Fibroblast of villous mesenchyme (primary cell): ENCODE data around the gene TXNDC16. TPM values are rescaled to one million over a fixed set of nuclear protein-coding genes. Genes with fewer than 3 reads are reported as not detected.
A peak's percentile ranks its signal among the peaks of the same experiment; 100 is the strongest.

ENCODE experiments used
- DNase-seq: peaks from one replicate; pipeline ENCODE4 v3.0.0-alpha.2; 2010; ENCODE audit warnings: low read depth
- H3K4me3 ChIP-seq: 2 replicates; pipeline ENCODE4 v1.5.1; 2011; ENCODE audit warnings: low read depth, mild to moderate bottlenecking, low read length
- CTCF ChIP-seq: IDR thresholded peaks from 2 replicates; pipeline ENCODE4 v1.5.1; 2012; ENCODE audit warnings: low read depth, mild to moderate bottlenecking, low read length; ENCODE audit not compliant: insufficient read depth
- total RNA-seq: library from RNA; depleted of rRNA; stranded (reverse); fragments of >200 nt; gene quantifications from 2 replicates; pipeline ENCODE4 v1.2.3, GENCODE V29; 2012

The TXNDC16 gene
- total RNA-seq, 1 donor, result 3.0 TPM

- no peak overlapping the region for H3K4me3 ChIP-seq
- TF ChIP-seq CTCF, result no peak
- DNase-seq, result no peak
Observed at GRCh38 chr14:52417139-52417538, 135.2 kb downstream of the TXNDC16 start.

- H3K4me3 ChIP-seq, result no peak overlapping the region
- DNase-seq, result peak; percentile 93
Observed at GRCh38 chr14:52413729-52414408, 138.4 kb downstream of the TXNDC16 start.

DNA sequence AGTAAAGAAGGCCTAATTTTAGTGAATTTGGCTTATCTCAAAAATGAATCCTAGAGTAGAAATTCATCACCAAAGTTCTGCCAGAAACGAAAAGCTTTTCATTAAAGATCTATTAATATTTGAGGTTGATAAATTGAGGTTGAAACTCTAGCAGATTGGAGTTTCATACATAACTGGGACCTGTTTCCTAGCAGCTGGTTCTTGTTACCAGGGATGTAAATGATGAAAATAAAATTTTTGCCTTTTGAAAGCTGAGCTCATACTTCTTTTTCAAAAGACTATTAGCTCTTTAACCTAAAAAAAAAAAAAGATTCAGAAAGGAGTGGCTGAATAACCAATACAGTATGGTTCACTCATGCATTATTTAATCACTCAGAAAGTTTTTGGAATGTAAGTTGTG lies 139.9 kb downstream of the TXNDC16 start:
- no peak for TF ChIP-seq CTCF
- H3K4me3 ChIP-seq, result no peak overlapping the region
- no peak for DNase-seq

More at GRCh38 chr14:52413729-52414408, 138.4 kb downstream of the TXNDC16 start:
- TF ChIP-seq CTCF, result no peak

DNA sequence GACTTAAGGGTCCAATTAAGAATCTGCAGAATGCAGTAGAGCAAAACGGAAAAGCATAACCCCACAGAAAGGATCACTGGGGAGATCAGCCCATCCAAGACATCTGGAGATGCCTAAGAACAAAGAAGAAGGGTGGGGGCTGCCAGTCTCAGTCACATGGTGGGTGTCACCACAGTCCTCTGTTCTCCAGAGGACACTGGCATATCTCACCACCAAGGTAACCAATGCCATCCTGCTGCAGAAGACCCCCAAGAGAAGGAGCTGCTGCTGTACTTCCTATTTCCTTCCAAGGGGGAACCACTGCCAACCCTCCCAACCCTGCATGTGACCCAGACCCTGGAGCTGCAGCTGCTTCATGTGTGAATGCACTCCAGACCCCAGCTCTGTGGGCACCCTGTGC lies 147.0 kb downstream of the TXNDC16 start:
- no peak for DNase-seq
- H3K4me3 ChIP-seq, result no peak overlapping the region

DNA sequence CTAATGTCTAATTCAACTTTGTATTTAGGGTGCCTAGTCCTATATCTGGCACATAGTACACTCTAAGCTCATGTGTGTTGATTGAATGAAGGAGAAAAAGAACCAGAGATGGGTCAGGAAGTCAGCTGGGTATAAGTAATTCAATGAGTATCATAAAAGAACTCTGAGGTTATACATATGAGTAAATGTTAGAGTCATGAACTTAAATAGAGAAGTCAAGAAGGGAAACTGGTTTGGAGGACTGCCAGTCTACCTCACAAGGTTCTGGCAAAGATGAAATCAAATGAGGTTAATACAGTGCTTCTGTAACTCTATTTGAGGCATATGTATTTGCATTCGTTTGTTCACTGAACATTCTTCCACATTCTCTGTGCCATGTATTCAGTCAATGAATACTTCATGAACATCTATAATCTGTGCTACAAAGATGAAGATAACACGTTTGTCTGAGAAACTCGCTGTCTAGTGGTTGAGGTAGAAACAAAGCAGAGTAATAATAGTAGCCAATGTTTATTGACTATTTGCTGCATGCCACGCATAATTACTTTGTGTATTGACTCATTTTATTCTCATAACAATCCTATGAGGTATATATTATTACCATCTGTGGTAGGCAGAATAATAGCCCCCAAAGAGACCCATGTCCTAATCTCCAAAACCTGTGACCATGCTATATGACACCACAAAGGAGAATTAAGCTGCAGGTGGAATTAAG lies 149.3 kb downstream of the TXNDC16 start:
- no peak overlapping the region for H3K4me3 ChIP-seq
- no peak for TF ChIP-seq CTCF
- DNase-seq, result no peak

More for the DNA sequence above, 147.0 kb downstream of the TXNDC16 start:
- TF ChIP-seq CTCF, result no peak

DNA sequence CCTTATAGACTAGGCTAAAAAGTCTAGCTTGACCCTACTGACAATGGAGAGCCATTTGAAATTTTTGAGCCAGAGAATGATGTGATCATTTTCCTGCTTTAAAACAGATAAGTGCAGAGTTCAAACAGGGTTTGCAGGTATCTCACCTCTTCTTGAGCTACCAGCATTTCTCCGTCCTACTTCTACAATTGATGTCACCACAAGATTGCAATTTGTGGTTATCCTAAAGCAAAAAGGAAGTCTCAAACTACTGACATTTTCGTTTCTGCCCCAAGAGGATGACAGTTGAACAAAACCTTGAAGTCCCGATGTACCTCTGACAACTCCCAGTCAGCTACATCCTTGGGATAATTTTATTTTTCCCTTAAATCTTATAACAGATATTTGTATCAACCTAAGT lies 151.5 kb downstream of the TXNDC16 start:
- no peak for TF ChIP-seq CTCF
- H3K4me3 ChIP-seq, result no peak overlapping the region
- DNase-seq, result no peak
